Neural progenitor cell (in vitro differentiated cells): Measurements from ENCODE around the gene PSMA3. TPM values are rescaled to one million over a fixed set of nuclear protein-coding genes. Genes with fewer than 3 reads are reported as not detected.
A peak's percentile ranks its signal among the peaks of the same experiment; 100 is the strongest.

Experiments used
- DNase-seq: peaks from one replicate; pipeline ENCODE4 v3.0.0-alpha.2; 2016; ENCODE audit warnings: low spot score
- H2AFZ ChIP-seq: fragments of 200-600 bp; sonication (generic); replicated peaks from 2 replicates; pipeline ENCODE4 v1.6.1; 2016; ENCODE audit warnings: antibody characterized with exemption
- H3F3A ChIP-seq: fragments of 200-600 bp; sonication (generic); 2 replicates; pipeline ENCODE4 v1.6.1; 2016; ENCODE audit warnings: antibody characterized with exemption, low read depth
- H3K27ac ChIP-seq: fragments of 200-600 bp; sonication (generic); 2 replicates; pipeline ENCODE4 v1.5.1; 2016; ENCODE audit warnings: mild to moderate bottlenecking
- H3K27me3 ChIP-seq: fragments of 200-600 bp; sonication (generic); 2 replicates; pipeline ENCODE4 v1.6.1; 2016; ENCODE audit warnings: mild to moderate bottlenecking, moderate library complexity
- H3K36me3 ChIP-seq: fragments of 200-600 bp; sonication (generic); 2 replicates; pipeline ENCODE4 v1.5.1; 2016
- H3K4me1 ChIP-seq: fragments of 200-600 bp; sonication (generic); 2 replicates; pipeline ENCODE4 v1.6.1; 2016; ENCODE audit warnings: mixed run types
- H3K4me2 ChIP-seq: fragments of 200-600 bp; sonication (generic); 2 replicates; pipeline ENCODE4 v1.6.1; 2016
- H3K4me3 ChIP-seq: fragments of 200-600 bp; sonication (generic); 2 replicates; pipeline ENCODE4 v1.5.1; 2016
- H3K79me2 ChIP-seq: fragments of 200-600 bp; sonication (generic); 2 replicates; pipeline ENCODE4 v1.6.1; 2016; ENCODE audit warnings: low read depth
- H3K9ac ChIP-seq: fragments of 200-600 bp; sonication (generic); 2 replicates; pipeline ENCODE4 v1.6.1; 2016
- H3K9me3 ChIP-seq: fragments of 200-600 bp; sonication (generic); 2 replicates; pipeline ENCODE4 v1.5.1; 2016; ENCODE audit warnings: low read depth
- H4K20me1 ChIP-seq: fragments of 200-600 bp; sonication (generic); 2 replicates; pipeline ENCODE4 v1.6.1; 2016; ENCODE audit warnings: low read depth
- H3K27ac Mint-ChIP-seq: 3 replicates; pipeline ENCODE4 v1.8.0; 2021; ENCODE audit warnings: mixed read lengths
- H3K27me3 Mint-ChIP-seq: 2 replicates; pipeline ENCODE4 v1.8.0; 2022; ENCODE audit warnings: low read depth, mild to moderate bottlenecking, inconsistent platforms, moderate library complexity, mixed read lengths; ENCODE audit not compliant: insufficient read depth
- H3K36me3 Mint-ChIP-seq: 3 replicates; pipeline ENCODE4 v1.8.0; 2021; ENCODE audit warnings: mixed read lengths
- H3K4me1 Mint-ChIP-seq: 3 replicates; pipeline ENCODE4 v1.8.0; 2021; ENCODE audit warnings: mixed read lengths
- H3K4me3 Mint-ChIP-seq: 3 replicates; pipeline ENCODE4 v1.8.0; 2021; ENCODE audit warnings: mild to moderate bottlenecking, moderate library complexity, mixed read lengths
- H3K9me3 Mint-ChIP-seq: 3 replicates; pipeline ENCODE4 v1.8.0; 2020; ENCODE audit warnings: mixed read lengths
- CTCF ChIP-seq: fragments of 200-600 bp; sonication (generic); IDR thresholded peaks from 2 replicates; pipeline ENCODE4 v1.5.1; 2017; ENCODE audit warnings: antibody characterized with exemption, mild to moderate bottlenecking
- EZH2 ChIP-seq: fragments of 200-600 bp; sonication (generic); IDR thresholded peaks from 2 replicates; pipeline ENCODE4 v1.6.1; 2017; ENCODE audit warnings: antibody characterized with exemption, mild to moderate bottlenecking, moderate library complexity
- EZH2phosphoT487 ChIP-seq: fragments of 200-600 bp; sonication (generic); IDR thresholded peaks from 2 replicates; pipeline ENCODE4 v1.6.1; 2017; ENCODE audit warnings: antibody characterized with exemption
- total RNA-seq: library from RNA; depleted of rRNA; stranded (reverse); fragments of >200 nt; gene quantifications from 2 replicates; pipeline ENCODE4 v1.2.3, GENCODE V29; 2015; ENCODE audit warnings: low replicate concordance

Gene PSMA3
- total RNA-seq, 1 donor from 2014 or later, result 268 TPM

GRCh38 chr14:58243790-58244555 is 670 bp upstream of the PSMA3 start:
- Mint-ChIP-seq H3K4me3 (peak overlapping the region; percentile 99), H3K27ac (peak overlapping the region; percentile 39), H3K36me3 (peaks cover 2% of the 10 kb centered on the region)

GRCh38 chr14:58245562-58245961 is 919 bp downstream of the PSMA3 start:
- no peaks in the 10 kb centered on the region for H3K36me3 Mint-ChIP-seq
- no peaks in the 10 kb centered on the region for H3K9me3 Mint-ChIP-seq
- Histone ChIP-seq H4K20me1 (peaks cover 40% of the 10 kb centered on the region), H3K27ac (peak overlapping the region; percentile 74), H2AFZ (no peak overlapping the region), H3K9me3 (no peaks in the 10 kb centered on the region), H3K79me2 (peaks cover 58% of the 10 kb centered on the region), H3F3A (peaks cover 17% of the 10 kb centered on the region), H3K4me3 (peak overlapping the region; percentile 78), H3K36me3 (no peaks in the 10 kb centered on the region), H3K4me1 (peaks cover 14% of the 10 kb centered on the region), H3K27me3 (no peaks in the 10 kb centered on the region), H3K9ac (peak overlapping the region; percentile 89), H3K4me2 (peak overlapping the region; percentile 91)
- peaks cover 29% of the 10 kb centered on the region for H3K4me1 Mint-ChIP-seq
- peak overlapping the region; percentile 99 for H3K4me3 Mint-ChIP-seq
- H3K27ac Mint-ChIP-seq, result peak overlapping the region; percentile 98
- no peaks in the 10 kb centered on the region for H3K27me3 Mint-ChIP-seq
- no peak for TF ChIP-seq EZH2phosphoT487
- no peak for TF ChIP-seq CTCF
- no peak for TF ChIP-seq EZH2
- no peak for DNase-seq

More at GRCh38 chr14:58243790-58244555, 670 bp upstream of the PSMA3 start:
- H3K4me3 ChIP-seq, result peak overlapping the region; percentile 78
- TF ChIP-seq CTCF (no peak), EZH2phosphoT487 (no peak), EZH2 (no peak)
- DNase-seq, result peak; percentile 12
- Mint-ChIP-seq H3K27me3 (peaks cover 4% of the 10 kb centered on the region), H3K4me1 (peaks cover 36% of the 10 kb centered on the region), H3K9me3 (peaks cover 2% of the 10 kb centered on the region)
- no peaks in the 10 kb centered on the region for H3K9me3 ChIP-seq
- peak overlapping the region; percentile 60 for H2AFZ ChIP-seq
- no peaks in the 10 kb centered on the region for H3K27me3 ChIP-seq
- peak overlapping the region; percentile 82 for H3K4me2 ChIP-seq
- H3K9ac ChIP-seq, result peak overlapping the region; percentile 43
- no peaks in the 10 kb centered on the region for H3K36me3 ChIP-seq
- H3K79me2 ChIP-seq, result peaks cover 42% of the 10 kb centered on the region
- H3K4me1 ChIP-seq, result peaks cover 14% of the 10 kb centered on the region
- H3K27ac ChIP-seq, result no peak overlapping the region
- H3F3A ChIP-seq, result peaks cover 17% of the 10 kb centered on the region
- H4K20me1 ChIP-seq, result peaks cover 29% of the 10 kb centered on the region

- no peaks in the 10 kb centered on the region for H3K9me3 Mint-ChIP-seq
- H3K79me2 ChIP-seq, result peaks cover 98% of the 10 kb centered on the region
- no peak for DNase-seq
- H3K27me3 ChIP-seq, result no peaks in the 10 kb centered on the region
- H3K36me3 ChIP-seq, result peaks cover 11% of the 10 kb centered on the region
- H3K4me1 Mint-ChIP-seq, result peaks cover 14% of the 10 kb centered on the region
- H3K4me3 Mint-ChIP-seq, result no peak overlapping the region
- no peak overlapping the region for H3K27ac ChIP-seq
- peaks cover 10% of the 10 kb centered on the region for H3K4me1 ChIP-seq
- peaks cover 14% of the 10 kb centered on the region for H3F3A ChIP-seq
- H3K9ac ChIP-seq, result no peak overlapping the region
- no peak overlapping the region for H3K4me3 ChIP-seq
- no peak overlapping the region for H3K4me2 ChIP-seq
- no peaks in the 10 kb centered on the region for H3K9me3 ChIP-seq
- H3K36me3 Mint-ChIP-seq, result peaks cover 12% of the 10 kb centered on the region
- no peak overlapping the region for H2AFZ ChIP-seq
- H3K27me3 Mint-ChIP-seq, result no peaks in the 10 kb centered on the region
- H4K20me1 ChIP-seq, result peaks cover 67% of the 10 kb centered on the region
- TF ChIP-seq EZH2 (no peak), CTCF (no peak), EZH2phosphoT487 (no peak)
- no peak overlapping the region for H3K27ac Mint-ChIP-seq
These were observed 5.0 kb downstream of the PSMA3 start for GRCh38 chr14:58249611-58250010.
